Nephron progenitor cell (in vitro differentiated cells): ENCODE results near the gene CSMD2.
"Not testable (repeated sequence)": the region's sequence is repeated elsewhere in the genome, so short reads cannot be mapped to it uniquely, and the experiment has no call there.

Experiments used
- DNase-seq: peaks from one replicate; pipeline ENCODE4 v3.0.0; 2021
- H3K27ac Mint-ChIP-seq: 2 replicates; pipeline ENCODE4 v1.8.0; 2021; ENCODE audit warnings: mild to moderate bottlenecking, moderate library complexity, mixed read lengths
- H3K27me3 Mint-ChIP-seq: 2 replicates; pipeline ENCODE4 v1.8.0; 2021; ENCODE audit warnings: mild to moderate bottlenecking, low read depth, mixed read lengths; ENCODE audit not compliant: poor library complexity
- H3K36me3 Mint-ChIP-seq: 2 replicates; pipeline ENCODE4 v1.8.0; 2021; ENCODE audit warnings: low read depth, mixed read lengths
- H3K4me1 Mint-ChIP-seq: 2 replicates; pipeline ENCODE4 v1.8.0; 2021; ENCODE audit warnings: mixed read lengths
- H3K4me3 Mint-ChIP-seq: 2 replicates; pipeline ENCODE4 v1.8.0; 2021; ENCODE audit warnings: mild to moderate bottlenecking, moderate library complexity, mixed read lengths
- H3K9me3 Mint-ChIP-seq: 2 replicates; pipeline ENCODE4 v1.8.0; 2021; ENCODE audit warnings: mild to moderate bottlenecking, moderate library complexity, mixed read lengths
- TF ChIP-seq, protein P1 (sequence below): fragments of 200-600 bp; sonication (generic); IDR thresholded peaks from 2 replicates; pipeline ENCODE4 v1.5.0; 2021; ENCODE audit warnings: antibody characterized with exemption

CSMD2 gene

DNA sequence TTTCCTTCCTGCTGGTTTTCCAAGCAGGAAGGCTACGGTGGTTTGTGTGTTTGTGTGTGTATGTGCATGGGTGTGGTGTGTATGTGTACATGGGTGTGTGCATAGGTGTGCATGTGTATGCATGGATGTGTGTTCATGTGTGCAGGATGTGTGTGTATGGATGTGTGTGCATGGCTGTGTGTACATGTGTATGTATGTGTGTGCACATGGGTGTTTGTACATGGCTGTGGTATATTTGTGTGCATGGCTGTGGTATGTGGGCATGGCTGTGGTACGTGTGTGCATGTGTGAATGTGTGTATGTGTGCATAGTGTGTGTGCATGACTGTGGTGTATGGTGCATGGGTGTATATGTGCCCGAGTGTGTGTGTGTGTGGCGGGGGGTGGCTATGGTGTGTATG is 24.0 kb upstream of the CSMD2 start:
- TF ChIP-seq, protein P1, sequence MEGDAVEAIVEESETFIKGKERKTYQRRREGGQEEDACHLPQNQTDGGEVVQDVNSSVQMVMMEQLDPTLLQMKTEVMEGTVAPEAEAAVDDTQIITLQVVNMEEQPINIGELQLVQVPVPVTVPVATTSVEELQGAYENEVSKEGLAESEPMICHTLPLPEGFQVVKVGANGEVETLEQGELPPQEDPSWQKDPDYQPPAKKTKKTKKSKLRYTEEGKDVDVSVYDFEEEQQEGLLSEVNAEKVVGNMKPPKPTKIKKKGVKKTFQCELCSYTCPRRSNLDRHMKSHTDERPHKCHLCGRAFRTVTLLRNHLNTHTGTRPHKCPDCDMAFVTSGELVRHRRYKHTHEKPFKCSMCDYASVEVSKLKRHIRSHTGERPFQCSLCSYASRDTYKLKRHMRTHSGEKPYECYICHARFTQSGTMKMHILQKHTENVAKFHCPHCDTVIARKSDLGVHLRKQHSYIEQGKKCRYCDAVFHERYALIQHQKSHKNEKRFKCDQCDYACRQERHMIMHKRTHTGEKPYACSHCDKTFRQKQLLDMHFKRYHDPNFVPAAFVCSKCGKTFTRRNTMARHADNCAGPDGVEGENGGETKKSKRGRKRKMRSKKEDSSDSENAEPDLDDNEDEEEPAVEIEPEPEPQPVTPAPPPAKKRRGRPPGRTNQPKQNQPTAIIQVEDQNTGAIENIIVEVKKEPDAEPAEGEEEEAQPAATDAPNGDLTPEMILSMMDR: no peak
- Mint-ChIP-seq H3K36me3 (no peaks in the 10 kb centered on the region), H3K9me3 (peaks cover 10% of the 10 kb centered on the region), H3K27ac (no peak overlapping the region), H3K4me3 (no peak overlapping the region), H3K27me3 (peaks cover 38% of the 10 kb centered on the region), H3K4me1 (no peaks in the 10 kb centered on the region)
- DNase-seq: no peak

DNA sequence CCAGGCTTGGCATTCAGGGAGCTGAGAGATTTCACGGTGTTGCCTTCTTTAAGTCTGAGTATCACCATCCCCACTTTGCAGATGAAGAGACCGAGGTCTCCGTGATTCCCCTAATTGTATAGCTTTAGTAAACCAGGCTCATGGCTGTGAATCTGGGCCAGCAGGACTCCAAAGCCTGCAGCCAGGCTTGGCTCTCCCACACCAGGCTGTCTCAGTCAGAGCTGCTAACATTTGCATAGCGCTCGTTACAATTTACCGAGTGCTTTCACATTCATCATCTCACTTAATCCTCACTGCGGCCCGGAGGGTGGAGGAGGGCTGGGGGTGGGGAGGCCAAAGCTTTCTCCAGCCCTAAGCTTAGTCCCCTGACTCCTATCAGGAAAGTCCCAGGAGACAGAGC is 23.4 kb upstream of the CSMD2 start:
- Mint-ChIP-seq H3K27ac (no peak overlapping the region), H3K4me1 (no peaks in the 10 kb centered on the region), H3K4me3 (no peak overlapping the region), H3K27me3 (peaks cover 37% of the 10 kb centered on the region), H3K9me3 (peaks cover 10% of the 10 kb centered on the region), H3K36me3 (no peaks in the 10 kb centered on the region)
- no peak for DNase-seq
- TF ChIP-seq, protein P1: no peak

DNA sequence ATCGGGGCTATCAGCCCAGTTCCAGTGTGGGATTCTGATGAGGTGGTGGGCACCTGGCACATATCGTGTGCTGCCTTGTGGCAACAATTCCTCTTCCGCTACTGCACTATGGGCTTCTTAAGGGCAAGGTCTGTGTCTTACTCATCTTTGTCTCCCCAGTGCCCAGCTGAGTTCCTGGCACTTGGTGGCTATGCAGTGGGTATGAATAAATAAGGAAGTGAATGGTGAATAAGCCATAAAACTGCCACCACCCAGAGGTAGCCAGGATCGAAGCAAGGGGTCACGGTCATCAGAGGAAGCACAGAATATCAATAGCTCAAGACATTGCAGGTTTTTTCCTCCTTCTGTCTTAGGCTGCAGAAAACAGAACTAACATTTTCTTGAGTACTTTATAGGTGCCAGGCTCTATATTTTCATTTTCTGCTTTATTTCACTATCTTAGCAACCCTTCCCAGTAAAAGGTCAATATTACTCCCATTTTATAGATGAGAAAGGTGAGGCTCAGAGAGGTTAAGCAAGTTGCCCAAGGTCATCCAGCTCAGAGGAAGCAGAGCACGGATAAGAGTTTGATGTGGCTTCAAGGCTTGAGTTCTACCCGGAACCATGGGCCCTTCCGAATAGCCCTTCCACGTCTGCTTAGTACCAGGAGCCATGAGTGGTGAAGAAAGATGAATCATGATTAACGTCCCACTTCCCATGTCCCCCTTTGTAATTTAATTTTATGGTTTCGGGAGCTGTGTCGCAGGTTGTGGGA is 21.9 kb upstream of the CSMD2 start:
- H3K36me3 Mint-ChIP-seq: no peaks in the 10 kb centered on the region
- H3K27ac Mint-ChIP-seq: no peak overlapping the region
- H3K4me1 Mint-ChIP-seq: no peaks in the 10 kb centered on the region
- TF ChIP-seq, protein P1: no peak
- H3K27me3 Mint-ChIP-seq: peaks cover 34% of the 10 kb centered on the region
- no peak overlapping the region for H3K4me3 Mint-ChIP-seq
- H3K9me3 Mint-ChIP-seq: peaks cover 10% of the 10 kb centered on the region
- no peak for DNase-seq

DNA sequence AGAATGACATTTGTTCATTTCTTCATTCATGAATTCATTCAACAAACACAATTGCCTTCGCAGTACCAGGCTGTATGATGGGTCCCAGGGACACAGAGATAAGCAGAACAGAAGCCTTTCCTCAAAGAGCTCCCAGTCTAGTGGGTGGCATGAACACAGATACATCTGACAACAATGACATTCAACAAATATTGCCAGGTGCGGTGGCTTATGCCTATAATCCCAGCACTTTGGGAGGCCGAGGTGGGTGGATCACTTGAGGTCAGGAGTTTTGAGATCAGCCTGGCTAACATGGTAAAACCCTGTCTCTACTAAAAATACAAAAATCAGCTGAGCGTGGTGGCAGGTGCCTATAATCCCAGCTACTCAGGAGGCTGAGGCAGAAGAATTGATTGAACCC is 18.4 kb upstream of the CSMD2 start:
- not testable (repeated sequence) for DNase-seq, H3K36me3 Mint-ChIP-seq, H3K27ac Mint-ChIP-seq, H3K9me3 Mint-ChIP-seq, H3K4me3 Mint-ChIP-seq, H3K4me1 Mint-ChIP-seq
- H3K27me3 Mint-ChIP-seq: peaks cover 43% of the 10 kb centered on the region

DNA sequence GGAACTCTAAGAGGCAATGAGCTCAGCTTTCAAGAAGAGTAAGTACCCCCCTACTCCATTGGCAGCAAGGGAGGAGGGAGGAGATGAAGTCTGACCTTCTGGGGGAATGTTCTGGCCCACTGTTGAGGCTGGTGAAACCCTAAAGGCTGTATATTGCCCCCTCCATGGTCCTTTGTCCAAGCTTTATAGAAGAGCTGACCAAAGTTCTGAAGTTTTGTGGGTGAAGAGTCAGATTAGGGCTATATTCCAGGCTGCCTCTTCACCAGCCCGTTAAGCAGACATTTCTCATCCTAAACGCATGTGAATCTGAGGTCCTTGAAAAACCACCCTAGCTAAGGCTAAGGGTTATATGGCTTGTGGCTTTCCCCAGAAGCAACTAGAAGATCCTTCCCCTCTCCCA is 13.0 kb upstream of the CSMD2 start:
- Mint-ChIP-seq H3K4me1 (no peaks in the 10 kb centered on the region), H3K4me3 (no peak overlapping the region), H3K36me3 (no peaks in the 10 kb centered on the region), H3K9me3 (no peaks in the 10 kb centered on the region), H3K27me3 (peaks cover 62% of the 10 kb centered on the region), H3K27ac (no peak overlapping the region)
- TF ChIP-seq, protein P1: no peak
- DNase-seq: no peak

DNA sequence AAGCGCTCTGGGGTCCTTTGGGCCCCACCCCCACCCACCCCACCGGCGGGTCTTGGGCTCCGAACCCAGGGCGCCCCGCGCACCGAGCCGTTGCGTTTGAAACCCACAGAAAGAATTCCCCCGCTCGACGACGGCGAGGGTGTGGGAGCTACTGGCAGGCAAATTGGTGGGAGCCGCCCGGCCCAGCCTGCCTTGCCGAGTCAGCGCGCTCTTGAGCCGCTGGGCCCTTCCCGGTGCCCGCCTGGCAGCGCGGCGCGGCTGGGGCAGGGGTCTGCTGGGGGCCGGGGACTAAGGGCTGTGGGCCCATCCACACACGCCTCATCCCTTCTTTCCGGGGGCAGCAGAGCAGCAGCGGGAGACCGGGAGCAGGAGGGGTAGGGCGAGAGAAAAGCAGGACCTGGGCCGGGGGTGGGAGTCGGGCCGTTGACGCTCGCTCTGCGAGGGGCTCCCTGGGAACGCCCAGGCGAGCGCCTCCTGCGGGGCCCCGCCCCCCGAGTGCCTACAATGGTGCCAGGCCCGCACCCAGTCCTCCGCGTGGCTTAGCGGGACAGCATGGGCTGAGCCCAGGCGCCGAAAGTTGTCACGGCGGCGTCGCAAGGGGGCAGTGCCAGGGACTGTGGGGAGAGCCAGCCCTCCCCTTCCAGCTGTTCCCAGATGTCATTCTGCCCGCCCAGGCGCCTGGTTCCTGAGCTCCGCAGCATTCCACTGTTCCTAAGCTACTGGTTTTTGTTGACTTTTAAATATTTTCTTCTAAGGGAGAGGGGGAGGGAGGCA is 12.0 kb upstream of the CSMD2 start, which contains the start of gene C1orf94:
Gene C1orf94 (plus strand): TSS at position 78 of the 774 bp plus-strand sequence. CDS start 883 bp downstream, outside the sequence.
- H3K27ac Mint-ChIP-seq: no peak within 1 kb of the TSS
- no peaks in the 10 kb centered on the region for H3K9me3 Mint-ChIP-seq
- TF ChIP-seq, protein P1: no peak
- DNase-seq: peak; percentile 20
- no peaks in the 10 kb centered on the region for H3K36me3 Mint-ChIP-seq
- H3K27me3 Mint-ChIP-seq: peaks cover 70% of the 10 kb centered on the region
- no peak within 1 kb of the TSS for H3K4me3 Mint-ChIP-seq
- H3K4me1 Mint-ChIP-seq: no peaks in the 10 kb centered on the region
